NCI-H82 treated with DMSO at 0.1 percent for 48 hours (cell line): ENCODE results near the gene AFF2.
"Not testable (repeated sequence)": the region's sequence is repeated elsewhere in the genome, so short reads cannot be mapped to it uniquely, and the experiment has no call there.

ENCODE experiments used
- DNase-seq: peaks from one replicate; lab custom pipeline; 2025; ENCODE audit not compliant: unreplicated experiment; lab: John Stamatoyannopoulos, UW

The AFF2 gene

GRCh38 chrX:148823986-148824385 lies 323.6 kb downstream of the AFF2 start:
- no peak for DNase-seq

- no peak for DNase-seq
These were observed 325.3 kb downstream of the AFF2 start for GRCh38 chrX:148825696-148826095.

- DNase-seq = no peak
These were observed 336.3 kb downstream of the AFF2 start for GRCh38 chrX:148836741-148837140.

- DNase-seq = no peak
These were observed 350.2 kb downstream of the AFF2 start for GRCh38 chrX:148850631-148851030.

- no peak for DNase-seq
These were observed 353.9 kb downstream of the AFF2 start for GRCh38 chrX:148854306-148854705.

GRCh38 chrX:148856505-148856904 lies 356.1 kb downstream of the AFF2 start:
- no peak for DNase-seq

- no peak for DNase-seq
These were observed 365.1 kb downstream of the AFF2 start for GRCh38 chrX:148865277-148866210.

GRCh38 chrX:148867596-148867995 lies 367.2 kb downstream of the AFF2 start:
- no peak for DNase-seq

GRCh38 chrX:148871422-148872160 lies 371.2 kb downstream of the AFF2 start:
- no peak for DNase-seq

GRCh38 chrX:148872161-148872535 lies 371.7 kb downstream of the AFF2 start:
- no peak for DNase-seq

GRCh38 chrX:148872881-148873280 lies 372.5 kb downstream of the AFF2 start:
- DNase-seq = no peak

- no peak for DNase-seq
These were observed 374.3 kb downstream of the AFF2 start for GRCh38 chrX:148874636-148875246.

- DNase-seq = no peak
These were observed 378.0 kb downstream of the AFF2 start for GRCh38 chrX:148878371-148878770.

- DNase-seq = no peak
These were observed 384.8 kb downstream of the AFF2 start for GRCh38 chrX:148885203-148885602.

- no peak for DNase-seq
These were observed 393.0 kb downstream of the AFF2 start for GRCh38 chrX:148893395-148893794.

GRCh38 chrX:148902581-148902980 lies 402.2 kb downstream of the AFF2 start:
- DNase-seq = no peak

- no peak for DNase-seq
These were observed 402.8 kb downstream of the AFF2 start for GRCh38 chrX:148903176-148903575.

- DNase-seq = no peak
These were observed 404.1 kb downstream of the AFF2 start for GRCh38 chrX:148904421-148905111.

- DNase-seq = no peak
These were observed 405.0 kb downstream of the AFF2 start for GRCh38 chrX:148905400-148905799.

- DNase-seq = not testable (repeated sequence)
These were observed 406.2 kb downstream of the AFF2 start for GRCh38 chrX:148906628-148907027.

- DNase-seq = no peak
These were observed 409.3 kb downstream of the AFF2 start for GRCh38 chrX:148909758-148910157.
